Activated CD4-positive, CD25-positive, alpha-beta regulatory T cell treated with anti-CD3 and anti-CD28 coated beads, Interleukin-2, amount 50 U/mL, for 24 hours (primary cell): ENCODE results near the gene TOMM20L.

Experiments used
- ATAC-seq, 2 donors: fragments of 150-1000 bp; cut with Tn5 transposase; one replicate each; pipeline ENCODE4 v1.10.0; 2021; ENCODE audit warnings: mild to moderate bottlenecking in 1 of 2, moderate library complexity in 1 of 2

Gene TOMM20L

DNA sequence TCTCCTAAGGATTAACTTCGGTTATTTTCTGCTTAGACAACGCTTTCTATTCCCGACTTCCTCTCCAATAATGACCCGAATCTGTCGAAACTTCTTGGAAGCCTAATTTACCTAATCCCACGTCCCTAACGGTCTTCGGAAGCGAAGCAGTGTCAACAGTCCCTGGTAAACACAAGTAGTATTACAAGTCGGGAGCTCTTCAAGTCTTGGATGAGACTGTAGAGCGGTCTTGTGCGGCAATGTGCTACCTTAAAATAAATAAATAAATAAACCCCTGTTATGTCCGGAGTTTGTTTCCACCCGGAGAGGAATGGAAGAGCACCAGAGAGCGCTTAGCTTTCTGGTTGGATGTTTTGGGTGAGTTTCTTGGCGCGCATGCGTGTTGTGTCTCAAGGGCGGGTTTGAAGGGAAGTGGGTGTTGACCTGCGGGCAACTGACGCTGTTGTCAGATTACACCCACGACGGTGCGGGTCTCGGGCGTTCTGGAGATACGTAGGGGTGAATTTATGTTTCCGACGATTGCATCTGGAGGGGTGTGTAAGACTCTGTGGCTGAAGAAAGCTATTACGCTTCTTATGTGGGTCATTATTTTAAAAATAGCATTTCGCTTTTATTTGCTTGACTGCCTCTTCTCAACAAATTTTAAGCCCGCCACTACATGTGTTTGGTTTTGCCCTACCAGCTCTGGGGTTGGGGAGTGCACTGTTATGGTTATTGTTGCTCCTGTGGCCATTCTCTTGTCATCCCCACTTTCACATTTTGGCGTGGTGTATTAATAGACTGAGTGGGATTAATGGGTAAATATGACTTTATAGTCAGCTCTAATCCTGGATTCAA is 31.8 kb downstream of the TOMM20L start, which contains the start of the genes KIAA0586 and TIMM9:
TSS of gene KIAA0586 (plus strand) at position 439 of the 837 bp plus-strand sequence. CDS start 546 bp downstream, outside the sequence.
TSS of gene TIMM9 (minus strand) at position 251 of the 837 bp plus-strand sequence. CDS start 15,586 bp downstream, outside the sequence.
- ATAC-seq, result peak; percentile 74 to 77

DNA sequence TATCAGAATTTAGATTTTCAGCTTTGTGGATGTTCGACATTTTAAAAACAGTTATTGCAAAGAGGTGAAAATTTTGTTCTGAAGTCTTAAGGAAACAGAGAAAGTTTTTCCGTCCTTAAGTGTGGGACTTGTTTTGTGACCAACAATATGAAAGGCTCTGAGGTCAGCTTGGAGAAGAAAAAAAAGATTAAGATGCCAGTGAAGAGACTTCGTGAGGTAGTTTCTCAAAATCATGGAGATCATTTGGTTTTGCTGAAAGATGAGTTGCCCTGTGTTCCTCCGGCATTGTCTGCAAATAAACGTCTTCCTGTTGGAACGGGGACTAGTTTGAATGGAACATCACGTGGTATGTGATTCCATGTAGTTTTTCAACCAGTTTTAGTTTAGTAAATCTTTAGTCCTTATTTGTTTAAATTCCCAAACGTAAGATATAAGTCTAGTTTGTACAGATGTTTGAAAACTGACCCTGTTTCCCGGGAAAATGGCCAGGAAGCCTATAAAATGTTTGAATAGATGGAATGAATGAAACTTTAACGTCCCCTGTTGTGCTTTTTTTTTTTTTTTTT is 32.5 kb downstream of the TOMM20L start:
- ATAC-seq, result no peak

DNA sequence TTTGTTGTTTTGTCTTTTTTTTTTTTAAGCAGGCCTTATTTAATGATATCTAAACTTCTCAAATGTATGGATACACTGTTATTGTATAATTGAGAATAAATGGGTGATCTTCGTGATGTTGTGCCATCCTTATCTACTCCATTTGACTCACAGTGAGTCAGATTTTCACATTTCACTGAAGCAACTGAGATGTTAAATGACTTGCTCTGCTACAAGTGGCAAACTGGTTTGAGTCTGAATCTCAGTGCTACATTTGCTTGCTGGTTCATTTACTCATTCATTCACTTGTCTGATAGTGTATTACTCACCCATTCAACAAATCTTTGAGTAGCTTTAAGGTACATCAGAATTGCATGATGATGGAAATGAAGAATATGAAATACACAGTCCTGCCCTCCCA is 34.4 kb downstream of the TOMM20L start:
- ATAC-seq, result peak; percentile 81 to 83

- no peak for ATAC-seq
Measured at GRCh38 chr14:58439476-58439875, 43.7 kb downstream of the TOMM20L start.

- ATAC-seq, result no peak
Measured at GRCh38 chr14:58444627-58445026, 48.9 kb downstream of the TOMM20L start.

- ATAC-seq, result no peak
Measured at GRCh38 chr14:58455593-58456265, 60.0 kb downstream of the TOMM20L start.
